ENCODE results near the gene NCAPD2. TPM values are rescaled to one million over a fixed set of nuclear protein-coding genes. Genes with fewer than 3 reads are reported as not detected.

Gene NCAPD2
- total RNA-seq, 1 experiment from 2014 or later, result 114 TPM

- Histone ChIP-seq H3K4me2 (ENCODE audit: insufficient read depth, insufficient read length, low read length) (no peak overlapping the region), H4K8ac (replicated peaks; ENCODE audit: insufficient read length, low read depth, low read length) (no peak overlapping the region), H3K9me3 (ENCODE audit: control insufficient read depth, low read depth, low read length) (no peaks in the 10 kb centered on the region), H3T11ph (ENCODE audit: low read length) (no peak overlapping the region), H2BK20ac (ENCODE audit: low read depth, low read length, poor library complexity, severe bottlenecking) (no peak overlapping the region), H3K18ac (ENCODE audit: insufficient read length, low read depth, low read length) (no peak overlapping the region), H3K23ac (ENCODE audit: insufficient read length, low read depth, low read length) (no peak overlapping the region), H2AFZ (ENCODE audit: low read length) (no peak overlapping the region), H3K79me1 (ENCODE audit: insufficient read depth, low read depth, low read length, poor library complexity, severe bottlenecking) (no peaks in the 10 kb centered on the region), H3K23me2 (ENCODE audit: insufficient read length, low read depth, low read length, poor library complexity, severe bottlenecking) (peaks cover 8% of the 10 kb centered on the region), H3K79me2 (ENCODE audit: insufficient read depth, low read length) (no peaks in the 10 kb centered on the region), H2AK5ac (ENCODE audit: insufficient read length, low read length) (no peak overlapping the region), H3K27me3 (ENCODE audit: insufficient read depth, low read length) (no peaks in the 10 kb centered on the region), H4K91ac (ENCODE audit: insufficient read length, low read depth, low read length) (no peak overlapping the region), H2BK15ac (ENCODE audit: low read depth, low read length) (no peak overlapping the region), H3K4ac (ENCODE audit: low read depth, low read length) (no peak overlapping the region), H3K4me1 (ENCODE audit: insufficient read depth, low read length) (no peaks in the 10 kb centered on the region), H2BK120ac (ENCODE audit: low read depth, low read length, poor library complexity, severe bottlenecking) (no peak overlapping the region), H4K20me1 (ENCODE audit: control insufficient read depth, insufficient read depth, insufficient read length) (no peaks in the 10 kb centered on the region), H3K27ac (ENCODE audit: insufficient read length, low read depth, low read length) (no peak overlapping the region), H4K5ac (ENCODE audit: insufficient read length, low read depth, low read length) (no peak overlapping the region), H2BK12ac (ENCODE audit: insufficient read length, low read depth, low read length) (no peak overlapping the region), H3K56ac (ENCODE audit: insufficient read length, low read depth, low read length) (no peak overlapping the region), H2BK5ac (ENCODE audit: insufficient read length, low read length) (no peak overlapping the region), H3K9ac (ENCODE audit: extremely low read depth, insufficient read length, low read length) (no peak overlapping the region), H3K14ac (ENCODE audit: insufficient read depth, low read length) (no peak overlapping the region)
- no peaks in the 10 kb centered on the region; the same call in 1 of the 2 replicates for H3K27me3 Mint-ChIP-seq (ENCODE audit: low read depth)
- H3K4me1 Mint-ChIP-seq, result peaks cover 19 to 26% of the 10 kb centered on the region in 2 experiments
- no peak for TF ChIP-seq CTCF (conservative IDR thresholded peaks at IDR 0.05)
- H3K27ac Mint-ChIP-seq, result peak overlapping the region; percentile 39 to 72 (median 44); a peak in 3 of 7 replicates
- no peak overlapping the region for H3K4me3 Mint-ChIP-seq
- peaks cover 56 to 85% (median 82%) of the 10 kb centered on the region in 3 experiments for H3K36me3 Mint-ChIP-seq (ENCODE audit: insufficient read depth in 1 of 3, low read depth in 3 of 3)
- no peak for DNase-seq
- no CpG with 5 or more reads among the region's 17 CpGs for WGBS (ENCODE audit: extremely low coverage, insufficient read length, low lambda C conversion rate)
- no peaks in the 10 kb centered on the region for H3K9me3 Mint-ChIP-seq
These were observed 34.8 kb downstream of the NCAPD2 start for GRCh38 chr12:6528539-6529235.

Measured in H9 (cell line).